Liver (tissue), 9 donors: Measurements from ENCODE around the gene CDK8. TPM values are rescaled to one million over a fixed set of nuclear protein-coding genes. Genes with fewer than 3 reads are reported as not detected.

ENCODE experiments used
- DNase-seq: peaks from one replicate; pipeline ENCODE4 v3.0.0-alpha.2; 2017; ENCODE audit warnings: low spot score
- H3K27ac ChIP-seq, 2 donors: one replicate each; pipeline ENCODE4 v1.7.0; 2013; ENCODE audit warnings: inconsistent platforms in 2 of 2, low read length in 2 of 2, control low read depth in 1 of 2, low read depth in 1 of 2, mild to moderate bottlenecking in 1 of 2
- H3K27me3 ChIP-seq, 4 donors: one replicate each; pipeline versions ENCODE4 v1.6.1 to v1.7.0; 2013; ENCODE audit warnings: low read length in 3 of 4, inconsistent platforms in 1 of 4, mild to moderate bottlenecking in 1 of 4, moderate library complexity in 1 of 4; ENCODE audit not compliant: control insufficient read depth in 4 of 4, insufficient read depth in 4 of 4
- H3K36me3 ChIP-seq, 4 donors: one replicate each; pipeline versions ENCODE4 v1.6.1 to v1.7.0; 2013; ENCODE audit warnings: low read length in 3 of 4, mild to moderate bottlenecking in 3 of 4, low read depth in 1 of 4, moderate library complexity in 1 of 4; ENCODE audit not compliant: control insufficient read depth in 4 of 4, insufficient read depth in 3 of 4
- H3K4me1 ChIP-seq, 4 donors: one replicate each; pipeline versions ENCODE4 v1.6.1 to v1.7.0; 2013; ENCODE audit warnings: low read length in 3 of 4, mild to moderate bottlenecking in 3 of 4, moderate library complexity in 1 of 4; ENCODE audit not compliant: control insufficient read depth in 4 of 4, insufficient read depth in 4 of 4
- H3K4me3 ChIP-seq, 3 donors: one replicate each; pipeline versions ENCODE4 v1.6.1 to v1.7.0; 2013; ENCODE audit warnings: low read length in 3 of 3, control low read depth in 1 of 3, low read depth in 1 of 3, mild to moderate bottlenecking in 1 of 3
- H3K9ac ChIP-seq, 2 donors: one replicate each; pipeline ENCODE4 v1.7.0; 2013; ENCODE audit warnings: low read length in 2 of 2, mild to moderate bottlenecking in 2 of 2, moderate library complexity in 2 of 2, control low read depth in 1 of 2, low read depth in 1 of 2
- H3K9me3 ChIP-seq, 4 donors: one replicate each; pipeline versions ENCODE4 v1.6.1 to v1.7.0; 2013; ENCODE audit warnings: low read length in 3 of 4; ENCODE audit not compliant: control insufficient read depth in 4 of 4
- EGR1 ChIP-seq, 2 donors: IDR thresholded peaks; 2 replicates each; pipeline ENCODE4 v1.6.1; 2016 to 2018; ENCODE audit warnings: antibody characterized with exemption in 2 of 2, low read depth in 2 of 2
- FOXA1 ChIP-seq: IDR thresholded peaks from 2 replicates; pipeline ENCODE4 v1.6.1; 2016; ENCODE audit warnings: antibody characterized with exemption
- FOXA2 ChIP-seq: IDR thresholded peaks from 2 replicates; pipeline ENCODE4 v1.6.1; 2016; ENCODE audit warnings: antibody characterized with exemption
- GABPA ChIP-seq, 2 donors: IDR thresholded peaks in 1 of 2; conservative IDR thresholded peaks in 1 of 2; 2 replicates each; pipeline ENCODE4 v1.6.1; 2016; ENCODE audit warnings: antibody characterized with exemption in 2 of 2, mild to moderate bottlenecking in 1 of 2, moderate library complexity in 1 of 2
- HNF4A ChIP-seq, 2 donors: conservative IDR thresholded peaks; 2 replicates each; pipeline ENCODE4 v1.6.1; 2016; ENCODE audit warnings: antibody characterized with exemption in 2 of 2, mild to moderate bottlenecking in 2 of 2
- HNF4G ChIP-seq: IDR thresholded peaks from 2 replicates; pipeline ENCODE4 v1.6.1; 2016; ENCODE audit warnings: antibody characterized with exemption
- JUND ChIP-seq, 2 donors: IDR thresholded peaks; 2 replicates each; pipeline ENCODE4 v1.6.1; 2016; ENCODE audit warnings: antibody characterized with exemption in 2 of 2
- RAD21 ChIP-seq, 2 donors: IDR thresholded peaks; 2 replicates each; pipeline ENCODE4 v1.6.1; 2016; ENCODE audit warnings: antibody characterized with exemption in 2 of 2, mild to moderate bottlenecking in 2 of 2
- RXRA ChIP-seq, 2 donors: IDR thresholded peaks; 2 replicates each; pipeline ENCODE4 v1.6.1; 2017 to 2018; ENCODE audit warnings: antibody characterized with exemption in 2 of 2, mild to moderate bottlenecking in 1 of 2
- SP1 ChIP-seq: IDR thresholded peaks from 2 replicates; pipeline ENCODE4 v1.6.1; 2018; ENCODE audit warnings: antibody characterized with exemption, mild to moderate bottlenecking
- TAF1 ChIP-seq: conservative IDR thresholded peaks from 2 replicates; pipeline ENCODE4 v1.6.1; 2016; ENCODE audit warnings: antibody characterized with exemption, mild to moderate bottlenecking
- YY1 ChIP-seq: IDR thresholded peaks from 2 replicates; pipeline ENCODE4 v1.6.1; 2016; ENCODE audit warnings: antibody characterized with exemption, mild to moderate bottlenecking
- WGBS: extraction: QIAGEN DNeasy Blood & Tissue Kit; methylation state at CpG from one replicate; pipeline ENCODE4 v1.1.7; 2013; 5-methylcytosine and 5-hydroxymethylcytosine counted together
- polyA plus RNA-seq, 2 donors: library from polyadenylated mRNA; stranded (reverse) in 1 of 2; unstranded in 1 of 2; fragments of 200-250 nt in 1 of 2; fragments of >200 nt in 1 of 2; fragmentation: Nextera tagmentation in 1 of 2; extraction: Ambion mirVana in 1 of 2; gene quantifications; one replicate each; pipeline versions ENCODE4 v1.2.1 to v1.2.3, GENCODE V29; 2013 to 2015
- total RNA-seq, 2 donors: library from RNA; depleted of rRNA; stranded (reverse); fragments of >200 nt; gene quantifications; one replicate each; pipeline ENCODE4 v1.2.3, GENCODE V29; 2014
- TF ChIP-seq, protein P1 (sequence below): IDR thresholded peaks from 2 replicates; pipeline ENCODE4 v1.6.1; 2016; ENCODE audit warnings: antibody characterized with exemption
- TF ChIP-seq, protein P2 (sequence below): IDR thresholded peaks from 2 replicates; pipeline ENCODE4 v1.6.1; 2016; ENCODE audit warnings: antibody characterized with exemption
- TF ChIP-seq, protein P3 (sequence below): IDR thresholded peaks from 2 replicates; pipeline ENCODE4 v1.6.1; 2016; ENCODE audit warnings: antibody characterized with exemption, mild to moderate bottlenecking
- TF ChIP-seq, protein P4 (sequence below): fragments of 150-350 bp; IDR thresholded peaks from 2 replicates; pipeline ENCODE4 v1.5.1; 2017; ENCODE audit warnings: improper control_type of control experiment, low read depth, low read length; ENCODE audit not compliant: missing input control
- donor health status: healthy.
- donor health status: healthy.
- donor health status: healthy.
- donor health status: healthy.
- donor health status: healthy.

Gene CDK8
- total and polyA plus RNA-seq, 4 donors, result 3.3 to 10.8 (median 6.8) TPM

DNA sequence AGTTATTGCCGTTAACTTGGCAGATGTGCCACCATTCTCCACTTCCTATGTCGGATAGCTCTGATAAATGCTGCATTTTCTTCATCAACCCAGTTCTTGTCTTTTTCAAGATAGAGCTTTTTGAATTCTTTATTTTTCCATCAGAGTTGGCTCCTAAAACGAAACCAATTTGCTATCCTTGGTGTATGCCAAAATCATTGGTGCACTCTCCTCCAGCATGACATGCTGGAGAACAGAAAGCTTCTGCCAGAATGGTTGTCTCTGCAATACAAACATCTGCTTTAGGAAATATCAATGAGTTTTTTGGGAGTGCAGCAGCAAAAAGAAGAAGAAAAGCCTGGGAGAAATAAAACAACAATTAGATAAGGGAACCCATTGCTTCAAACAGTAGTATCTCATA lies 124.2 kb downstream of the CDK8 start:
- DNase-seq, result no peak
- Histone ChIP-seq H3K27ac (no peak overlapping the region), H3K9me3 (no peaks in the 10 kb centered on the region), H3K4me1 (peaks cover 0 to 9% (median 6%) of the 10 kb centered on the region in 4 donors), H3K9ac (no peak overlapping the region), H3K4me3 (no peak overlapping the region), H3K27me3 (no peaks in the 10 kb centered on the region), H3K36me3 (no peaks in the 10 kb centered on the region)
- WGBS, result 67% methylated on average over 3 of the region's 3 CpGs
- TF ChIP-seq HNF4A (conservative IDR thresholded peaks at IDR 0.05), result no peak
- no peak for TF ChIP-seq HNF4G
- no peak for TF ChIP-seq RAD21 (IDR thresholded peaks at IDR 0.05)
- TF ChIP-seq EGR1 (IDR thresholded peaks at IDR 0.05; ENCODE audit: low read depth in 2 of 2), result no peak
- no peak for TF ChIP-seq YY1

DNA sequence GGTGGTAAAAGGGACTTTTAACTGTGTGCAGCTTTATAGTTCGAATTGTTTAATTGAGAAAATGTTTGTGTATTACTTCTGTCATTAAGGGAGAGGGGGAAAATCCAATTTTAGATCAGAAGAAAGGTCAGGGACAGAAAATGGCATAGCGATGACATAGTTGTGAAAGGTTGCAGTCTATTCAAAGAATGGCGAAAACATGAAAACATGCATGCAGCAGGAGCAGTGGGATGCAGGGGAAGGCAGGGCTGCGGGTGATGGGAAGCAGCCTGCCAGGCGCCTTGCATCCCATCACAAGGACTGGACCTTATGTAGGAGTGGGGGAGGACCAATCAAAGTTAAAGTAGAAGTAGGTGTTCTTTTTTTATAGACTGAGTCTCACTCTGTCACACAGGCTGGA lies 125.9 kb downstream of the CDK8 start:
- Histone ChIP-seq H3K9me3 (no peaks in the 10 kb centered on the region), H3K36me3 (no peaks in the 10 kb centered on the region), H3K4me3 (no peak overlapping the region), H3K9ac (no peak overlapping the region), H3K4me1 (peaks cover 0 to 9% (median 6%) of the 10 kb centered on the region in 4 donors), H3K27ac (no peak overlapping the region), H3K27me3 (no peaks in the 10 kb centered on the region)
- 98% methylated on average over 5 of the region's 5 CpGs for WGBS
- no peak for TF ChIP-seq FOXA2
- TF ChIP-seq, protein P1, sequence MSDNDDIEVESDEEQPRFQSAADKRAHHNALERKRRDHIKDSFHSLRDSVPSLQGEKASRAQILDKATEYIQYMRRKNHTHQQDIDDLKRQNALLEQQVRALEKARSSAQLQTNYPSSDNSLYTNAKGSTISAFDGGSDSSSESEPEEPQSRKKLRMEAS, result no peak
- TF ChIP-seq TAF1, result no peak
- TF ChIP-seq, protein P2, sequence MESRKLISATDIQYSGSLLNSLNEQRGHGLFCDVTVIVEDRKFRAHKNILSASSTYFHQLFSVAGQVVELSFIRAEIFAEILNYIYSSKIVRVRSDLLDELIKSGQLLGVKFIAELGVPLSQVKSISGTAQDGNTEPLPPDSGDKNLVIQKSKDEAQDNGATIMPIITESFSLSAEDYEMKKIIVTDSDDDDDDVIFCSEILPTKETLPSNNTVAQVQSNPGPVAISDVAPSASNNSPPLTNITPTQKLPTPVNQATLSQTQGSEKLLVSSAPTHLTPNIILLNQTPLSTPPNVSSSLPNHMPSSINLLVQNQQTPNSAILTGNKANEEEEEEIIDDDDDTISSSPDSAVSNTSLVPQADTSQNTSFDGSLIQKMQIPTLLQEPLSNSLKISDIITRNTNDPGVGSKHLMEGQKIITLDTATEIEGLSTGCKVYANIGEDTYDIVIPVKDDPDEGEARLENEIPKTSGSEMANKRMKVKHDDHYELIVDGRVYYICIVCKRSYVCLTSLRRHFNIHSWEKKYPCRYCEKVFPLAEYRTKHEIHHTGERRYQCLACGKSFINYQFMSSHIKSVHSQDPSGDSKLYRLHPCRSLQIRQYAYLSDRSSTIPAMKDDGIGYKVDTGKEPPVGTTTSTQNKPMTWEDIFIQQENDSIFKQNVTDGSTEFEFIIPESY, result no peak
- TF ChIP-seq, protein P3, sequence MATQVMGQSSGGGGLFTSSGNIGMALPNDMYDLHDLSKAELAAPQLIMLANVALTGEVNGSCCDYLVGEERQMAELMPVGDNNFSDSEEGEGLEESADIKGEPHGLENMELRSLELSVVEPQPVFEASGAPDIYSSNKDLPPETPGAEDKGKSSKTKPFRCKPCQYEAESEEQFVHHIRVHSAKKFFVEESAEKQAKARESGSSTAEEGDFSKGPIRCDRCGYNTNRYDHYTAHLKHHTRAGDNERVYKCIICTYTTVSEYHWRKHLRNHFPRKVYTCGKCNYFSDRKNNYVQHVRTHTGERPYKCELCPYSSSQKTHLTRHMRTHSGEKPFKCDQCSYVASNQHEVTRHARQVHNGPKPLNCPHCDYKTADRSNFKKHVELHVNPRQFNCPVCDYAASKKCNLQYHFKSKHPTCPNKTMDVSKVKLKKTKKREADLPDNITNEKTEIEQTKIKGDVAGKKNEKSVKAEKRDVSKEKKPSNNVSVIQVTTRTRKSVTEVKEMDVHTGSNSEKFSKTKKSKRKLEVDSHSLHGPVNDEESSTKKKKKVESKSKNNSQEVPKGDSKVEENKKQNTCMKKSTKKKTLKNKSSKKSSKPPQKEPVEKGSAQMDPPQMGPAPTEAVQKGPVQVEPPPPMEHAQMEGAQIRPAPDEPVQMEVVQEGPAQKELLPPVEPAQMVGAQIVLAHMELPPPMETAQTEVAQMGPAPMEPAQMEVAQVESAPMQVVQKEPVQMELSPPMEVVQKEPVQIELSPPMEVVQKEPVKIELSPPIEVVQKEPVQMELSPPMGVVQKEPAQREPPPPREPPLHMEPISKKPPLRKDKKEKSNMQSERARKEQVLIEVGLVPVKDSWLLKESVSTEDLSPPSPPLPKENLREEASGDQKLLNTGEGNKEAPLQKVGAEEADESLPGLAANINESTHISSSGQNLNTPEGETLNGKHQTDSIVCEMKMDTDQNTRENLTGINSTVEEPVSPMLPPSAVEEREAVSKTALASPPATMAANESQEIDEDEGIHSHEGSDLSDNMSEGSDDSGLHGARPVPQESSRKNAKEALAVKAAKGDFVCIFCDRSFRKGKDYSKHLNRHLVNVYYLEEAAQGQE, result no peak
- no peak for TF ChIP-seq HNF4G
- no peak for TF ChIP-seq GABPA (IDR thresholded peaks at IDR 0.05 in 1 of 2, conservative IDR thresholded peaks at IDR 0.05 in 1 of 2)
- TF ChIP-seq YY1, result no peak
- TF ChIP-seq HNF4A (conservative IDR thresholded peaks at IDR 0.05), result no peak
- no peak for DNase-seq

DNA sequence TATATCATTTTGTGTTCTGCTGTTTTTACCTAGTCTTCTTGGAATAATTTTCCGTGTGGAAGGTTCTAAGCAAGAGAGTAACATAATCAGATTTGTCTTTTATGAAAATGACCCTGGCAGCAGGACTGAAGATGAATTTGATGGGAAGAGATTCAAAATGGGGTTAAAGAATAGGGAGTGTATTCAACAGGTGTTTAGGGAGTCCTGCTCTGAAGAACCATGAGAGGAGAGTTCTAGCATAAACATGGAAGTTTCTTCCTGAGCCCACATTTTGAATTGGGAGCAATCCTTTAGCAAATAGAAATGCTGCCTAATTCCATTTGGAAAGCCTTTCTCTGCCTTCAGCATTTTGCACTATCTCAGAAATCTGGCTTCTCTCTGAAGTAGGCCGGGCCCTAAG lies 127.0 kb downstream of the CDK8 start:
- Histone ChIP-seq H3K4me3 (no peak overlapping the region), H3K9ac (no peak overlapping the region), H3K4me1 (peaks cover 0 to 9% (median 6%) of the 10 kb centered on the region in 4 donors), H3K9me3 (no peaks in the 10 kb centered on the region), H3K36me3 (peaks cover 0 to 2% (median 0%) of the 10 kb centered on the region in 4 donors), H3K27me3 (no peaks in the 10 kb centered on the region), H3K27ac (no peak overlapping the region)
- 95% methylated on average over 2 of the region's 2 CpGs for WGBS
- DNase-seq, result no peak
- no peak for TF ChIP-seq RXRA (IDR thresholded peaks at IDR 0.05)
- no peak for TF ChIP-seq RAD21 (IDR thresholded peaks at IDR 0.05)
- TF ChIP-seq SP1, result no peak
- no peak for TF ChIP-seq HNF4A (conservative IDR thresholded peaks at IDR 0.05)
- no peak for TF ChIP-seq EGR1 (IDR thresholded peaks at IDR 0.05; ENCODE audit: low read depth in 2 of 2)
- TF ChIP-seq, protein P2, result no peak
- TF ChIP-seq FOXA1, result no peak
- TF ChIP-seq YY1, result no peak
- no peak for TF ChIP-seq HNF4G
- TF ChIP-seq TAF1, result no peak
- no peak for TF ChIP-seq GABPA (IDR thresholded peaks at IDR 0.05 in 1 of 2, conservative IDR thresholded peaks at IDR 0.05 in 1 of 2)
- TF ChIP-seq FOXA2, result no peak
- TF ChIP-seq JUND (IDR thresholded peaks at IDR 0.05), result no peak
- TF ChIP-seq, protein P4, sequence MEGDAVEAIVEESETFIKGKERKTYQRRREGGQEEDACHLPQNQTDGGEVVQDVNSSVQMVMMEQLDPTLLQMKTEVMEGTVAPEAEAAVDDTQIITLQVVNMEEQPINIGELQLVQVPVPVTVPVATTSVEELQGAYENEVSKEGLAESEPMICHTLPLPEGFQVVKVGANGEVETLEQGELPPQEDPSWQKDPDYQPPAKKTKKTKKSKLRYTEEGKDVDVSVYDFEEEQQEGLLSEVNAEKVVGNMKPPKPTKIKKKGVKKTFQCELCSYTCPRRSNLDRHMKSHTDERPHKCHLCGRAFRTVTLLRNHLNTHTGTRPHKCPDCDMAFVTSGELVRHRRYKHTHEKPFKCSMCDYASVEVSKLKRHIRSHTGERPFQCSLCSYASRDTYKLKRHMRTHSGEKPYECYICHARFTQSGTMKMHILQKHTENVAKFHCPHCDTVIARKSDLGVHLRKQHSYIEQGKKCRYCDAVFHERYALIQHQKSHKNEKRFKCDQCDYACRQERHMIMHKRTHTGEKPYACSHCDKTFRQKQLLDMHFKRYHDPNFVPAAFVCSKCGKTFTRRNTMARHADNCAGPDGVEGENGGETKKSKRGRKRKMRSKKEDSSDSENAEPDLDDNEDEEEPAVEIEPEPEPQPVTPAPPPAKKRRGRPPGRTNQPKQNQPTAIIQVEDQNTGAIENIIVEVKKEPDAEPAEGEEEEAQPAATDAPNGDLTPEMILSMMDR, result no peak
- TF ChIP-seq, protein P1, result no peak
